ENCODE data around the gene PLXDC2.

Gene PLXDC2

GRCh38 chr10:19782430-19783089 lies 33.7 kb upstream of the PLXDC2 start:
- no peak overlapping the region for H3K4me3 ChIP-seq (ENCODE audit: low read depth, low read length)
- no peak for TF ChIP-seq CTCF (IDR thresholded peaks at IDR 0.05; ENCODE audit: borderline replicate concordance, insufficient read depth, low read depth, low read length)

GRCh38 chr10:19783721-19784120 lies 32.5 kb upstream of the PLXDC2 start:
- H3K4me3 ChIP-seq (ENCODE audit: low read depth, low read length), result no peak overlapping the region
- TF ChIP-seq CTCF (IDR thresholded peaks at IDR 0.05; ENCODE audit: borderline replicate concordance, insufficient read depth, low read depth, low read length), result no peak

- H3K4me3 ChIP-seq (ENCODE audit: low read depth, low read length), result no peak overlapping the region
- no peak for TF ChIP-seq CTCF (IDR thresholded peaks at IDR 0.05; ENCODE audit: borderline replicate concordance, insufficient read depth, low read depth, low read length)
These were observed 30.9 kb upstream of the PLXDC2 start for GRCh38 chr10:19785366-19785765.

- H3K4me3 ChIP-seq (ENCODE audit: low read depth, low read length), result no peak overlapping the region
- TF ChIP-seq CTCF (IDR thresholded peaks at IDR 0.05; ENCODE audit: borderline replicate concordance, insufficient read depth, low read depth, low read length), result peak; percentile 64
These were observed 28.1 kb upstream of the PLXDC2 start for GRCh38 chr10:19788075-19788686.

GRCh38 chr10:19788902-19789301 lies 27.3 kb upstream of the PLXDC2 start:
- H3K4me3 ChIP-seq (ENCODE audit: low read depth, low read length), result no peak overlapping the region
- no peak for TF ChIP-seq CTCF (IDR thresholded peaks at IDR 0.05; ENCODE audit: borderline replicate concordance, insufficient read depth, low read depth, low read length)

GRCh38 chr10:19789607-19790006 lies 26.6 kb upstream of the PLXDC2 start:
- TF ChIP-seq CTCF (IDR thresholded peaks at IDR 0.05; ENCODE audit: borderline replicate concordance, insufficient read depth, low read depth, low read length), result no peak
- H3K4me3 ChIP-seq (ENCODE audit: low read depth, low read length), result no peak overlapping the region

- TF ChIP-seq CTCF (IDR thresholded peaks at IDR 0.05; ENCODE audit: borderline replicate concordance, insufficient read depth, low read depth, low read length), result no peak
- no peak overlapping the region for H3K4me3 ChIP-seq (ENCODE audit: low read depth, low read length)
These were observed 25.2 kb upstream of the PLXDC2 start for GRCh38 chr10:19791032-19791431.

Measured in GM12875 (cell line).